Forelimb muscle (tissue), 1 donor: ENCODE results near the gene SHROOM3. TPM values are rescaled to one million over a fixed set of nuclear protein-coding genes. Genes with fewer than 3 reads are reported as not detected.
"Not testable (repeated sequence)": the region's sequence is repeated elsewhere in the genome, so short reads cannot be mapped to it uniquely, and the experiment has no call there.

Source experiments
- DNase-seq: peaks from one replicate; pipeline ENCODE4 v3.0.0-alpha.2; 2013; ENCODE audit warnings: low read depth
- polyA plus RNA-seq: library from polyadenylated mRNA; unstranded; fragments of 120-200 nt; gene quantifications from one replicate; pipeline ENCODE4 v1.2.1, GENCODE V29; 2013; ENCODE audit not compliant: insufficient read length

The SHROOM3 gene
- polyA plus RNA-seq, 1 donor: 19.0 TPM

DNA sequence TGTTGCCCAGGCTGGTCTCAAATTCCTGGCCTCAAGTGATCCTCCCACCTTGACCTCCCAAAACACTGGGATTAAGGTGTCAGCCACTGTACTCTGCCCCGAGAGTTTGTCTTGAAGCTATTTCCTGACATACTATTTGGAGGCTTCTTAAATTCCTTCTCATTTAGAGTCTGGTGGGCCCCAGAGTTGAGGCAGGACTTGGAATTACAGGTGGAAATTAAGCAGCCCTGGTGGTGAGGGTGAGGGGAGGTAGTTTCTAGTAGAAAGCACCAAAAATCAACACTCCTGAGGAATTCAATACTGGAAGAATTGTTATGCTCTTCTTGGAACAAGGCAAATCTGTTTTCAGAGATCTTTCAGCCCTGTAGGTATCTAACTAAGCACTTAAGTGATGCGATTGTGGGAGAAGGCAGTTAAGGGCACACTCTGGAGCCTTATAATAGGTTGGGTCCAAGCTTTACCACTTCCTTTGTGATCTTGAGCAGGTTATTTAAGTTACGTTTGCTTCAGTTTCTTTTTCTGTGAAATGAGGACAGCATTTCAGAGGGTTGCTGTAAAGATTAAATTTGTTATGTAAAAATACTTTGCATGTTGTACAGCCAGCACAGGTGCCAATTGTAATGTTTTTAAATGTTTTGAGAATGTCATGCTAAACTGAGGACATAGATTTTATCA is 262.2 kb downstream of the SHROOM3 start:
- DNase-seq: no peak

DNA sequence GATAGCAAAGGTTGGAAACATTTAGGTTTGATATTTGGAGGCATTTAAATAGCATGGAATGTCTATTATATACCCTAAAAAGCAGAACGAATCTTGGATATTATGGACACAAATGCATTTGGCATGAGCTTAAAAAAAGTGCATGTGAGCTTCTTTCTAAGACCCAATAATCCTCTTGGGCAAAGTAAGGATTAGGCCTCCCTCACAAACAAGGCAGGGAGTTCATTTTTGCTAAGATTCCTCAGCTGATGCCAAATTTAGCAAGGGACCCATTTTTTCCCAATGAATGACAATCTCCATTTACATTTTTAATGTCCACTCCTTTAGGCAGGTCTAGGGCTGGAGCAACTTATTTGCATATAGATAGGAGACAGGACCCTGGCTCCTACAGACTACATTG is 263.1 kb downstream of the SHROOM3 start:
- no peak for DNase-seq

DNA sequence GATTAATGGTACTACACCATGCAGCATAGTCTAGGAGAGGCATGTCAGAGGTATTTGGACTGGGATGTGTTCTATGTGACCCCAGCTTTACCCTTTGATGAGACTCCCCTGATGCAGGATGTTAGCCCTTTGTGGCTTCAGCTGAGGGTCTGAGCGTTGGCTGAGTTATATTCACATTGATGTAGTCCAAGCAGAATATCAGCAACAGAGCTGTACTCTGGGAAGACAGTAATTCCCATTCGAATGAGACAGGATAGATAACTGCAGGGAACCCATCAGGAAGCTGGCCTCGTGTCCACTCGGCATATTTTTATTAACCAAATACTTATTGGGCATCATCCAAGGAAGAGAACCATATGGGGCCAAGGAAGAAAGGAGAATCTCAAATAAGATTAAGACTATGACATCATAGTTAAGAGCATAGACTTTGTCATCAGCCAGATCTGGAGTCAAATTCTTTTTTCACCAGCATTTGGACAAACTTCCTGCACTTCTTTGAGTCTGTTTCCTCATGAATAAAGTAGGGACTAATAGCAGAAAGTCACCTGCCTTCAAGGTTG is 264.8 kb downstream of the SHROOM3 start:
- no peak for DNase-seq

DNA sequence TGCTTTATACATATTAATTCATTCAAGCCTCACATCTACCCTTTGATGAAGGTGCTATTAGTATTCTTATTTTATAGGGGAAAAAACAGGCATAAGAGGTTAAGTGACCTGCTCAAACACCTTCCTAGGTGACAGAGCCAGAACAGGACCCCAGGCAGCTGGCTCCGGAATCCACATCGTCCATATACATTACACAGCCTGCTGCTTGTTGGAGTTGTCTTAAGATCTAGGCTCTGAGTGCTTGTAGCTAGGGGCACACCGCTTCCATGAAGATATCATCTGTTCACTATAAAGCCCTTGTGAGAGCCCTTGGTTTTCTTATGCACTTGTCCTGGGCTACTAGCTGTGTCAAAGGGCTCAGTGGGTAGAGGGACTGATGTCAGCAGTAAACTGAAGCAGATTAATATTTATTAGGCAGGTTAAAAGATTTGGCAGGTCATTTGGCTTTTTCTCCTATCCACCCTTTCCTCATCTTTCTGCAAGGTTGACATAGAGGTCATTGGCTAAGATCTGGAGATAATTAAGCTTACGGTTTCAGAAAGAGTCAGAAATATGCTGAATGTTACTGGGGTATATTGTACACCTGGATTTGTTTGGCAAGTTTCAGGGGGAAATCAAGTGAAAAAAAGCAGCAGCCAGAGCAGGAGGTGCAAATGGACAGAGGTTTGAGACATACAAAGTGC is 267.6 kb downstream of the SHROOM3 start:
- DNase-seq: no peak

DNA sequence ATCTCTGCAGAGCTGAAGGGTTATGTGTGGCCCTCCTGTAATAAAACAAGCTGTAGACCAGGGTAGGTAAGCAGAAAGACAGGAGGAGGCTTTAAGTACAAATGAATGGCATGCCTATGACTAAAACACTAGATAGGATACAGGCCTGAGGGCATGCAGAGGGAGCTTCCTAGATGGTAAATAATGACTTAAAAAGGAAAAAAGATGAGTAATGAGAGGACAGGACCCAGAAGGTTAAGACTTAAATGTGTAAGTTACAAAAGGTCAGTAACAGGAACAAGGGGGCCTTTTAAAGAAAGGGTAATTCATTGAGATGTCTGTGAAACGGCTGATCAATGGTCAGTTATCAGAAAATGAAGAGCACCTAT is 268.1 kb downstream of the SHROOM3 start:
- no peak for DNase-seq

DNA sequence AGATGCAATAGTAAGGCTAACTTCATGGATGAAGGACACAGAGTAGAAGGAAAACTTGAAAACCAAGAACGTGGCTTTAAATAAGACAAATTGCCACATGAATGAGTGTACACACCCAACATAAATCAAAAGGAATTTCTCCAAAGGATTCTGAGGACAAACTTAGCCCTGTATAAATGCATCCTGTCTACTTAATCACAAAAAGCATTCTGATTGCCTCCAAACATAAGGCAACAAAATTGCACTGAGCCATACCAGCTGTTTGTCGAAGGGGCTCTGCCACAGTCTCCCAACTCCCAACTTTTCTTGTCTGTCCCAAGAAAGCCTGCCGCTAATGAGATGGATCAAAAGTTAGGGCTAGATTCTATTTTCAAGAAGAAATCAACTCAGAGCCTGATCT is 268.6 kb downstream of the SHROOM3 start:
- no peak for DNase-seq

DNA sequence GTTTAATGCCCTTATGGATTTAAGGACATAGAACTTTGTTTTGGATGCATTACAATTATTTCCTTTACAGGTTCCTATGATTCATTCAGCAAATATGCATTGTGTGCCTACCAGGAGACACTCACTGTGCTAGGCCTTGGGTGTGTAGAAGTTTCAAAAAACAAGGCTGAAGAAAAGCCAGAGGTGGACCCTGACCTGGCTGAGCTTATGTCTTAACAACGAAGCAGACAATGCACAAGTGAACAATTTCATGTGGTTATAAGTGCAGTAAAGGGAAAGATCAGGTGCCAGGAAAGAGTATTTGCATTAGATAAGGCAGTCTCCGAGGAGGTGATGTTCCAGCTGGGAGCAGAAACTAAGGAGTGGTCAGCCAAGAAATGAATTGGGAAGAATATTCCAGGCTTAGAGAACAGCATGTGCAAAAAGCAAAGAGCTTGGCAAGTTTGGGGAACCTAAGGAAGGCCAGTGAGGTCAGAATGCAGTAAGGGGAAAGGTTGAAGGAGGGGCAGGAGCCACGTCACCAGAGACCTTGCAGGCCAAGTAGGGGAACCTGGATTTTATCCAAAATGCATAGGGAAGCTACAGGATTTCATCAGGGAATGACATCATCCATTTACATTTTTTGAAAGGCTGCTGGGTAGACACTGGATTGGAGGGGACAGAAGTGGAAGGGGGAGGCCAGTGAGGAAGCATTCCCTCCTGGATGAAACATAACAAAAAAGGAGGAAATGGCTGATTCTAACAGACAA is 269.3 kb downstream of the SHROOM3 start:
- DNase-seq: no peak

DNA sequence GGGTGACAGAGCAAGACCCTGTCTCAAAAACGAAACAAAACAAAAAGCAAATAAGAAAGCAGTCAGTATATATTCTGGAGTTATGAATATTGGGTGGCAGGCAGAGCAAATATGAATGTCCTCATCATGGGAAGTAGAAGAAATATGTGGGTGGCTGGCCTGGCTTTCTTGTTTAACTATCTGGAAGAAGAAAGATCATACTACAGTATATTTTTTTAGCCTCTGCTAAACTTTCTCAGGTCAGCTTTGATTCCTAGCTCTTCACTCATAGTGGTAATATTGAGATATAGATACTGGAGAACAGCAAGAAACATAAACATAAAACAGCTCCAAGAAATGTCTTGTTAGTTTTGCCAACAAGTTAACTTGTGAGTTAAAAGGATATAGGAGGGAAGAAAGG is 270.4 kb downstream of the SHROOM3 start:
- DNase-seq: no peak

DNA sequence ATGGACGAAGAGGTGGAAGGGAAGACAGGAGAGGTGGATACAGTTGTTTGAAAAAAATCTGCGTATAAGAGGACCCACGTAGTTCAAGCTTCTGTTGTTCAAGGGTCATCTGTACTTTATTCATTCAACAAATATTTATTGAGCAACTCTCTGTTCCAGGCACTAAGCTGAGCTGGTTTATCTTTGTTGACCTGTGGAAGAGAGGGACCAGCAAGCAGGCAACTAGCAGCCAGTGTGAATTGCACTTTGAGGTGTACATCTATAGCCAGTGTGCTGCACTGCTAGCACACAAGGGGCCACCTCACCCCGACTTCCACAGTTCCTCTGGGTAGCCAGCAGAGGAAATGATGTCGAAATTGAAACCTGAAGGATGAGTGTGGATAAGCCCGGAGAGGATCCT is 271.6 kb downstream of the SHROOM3 start:
- DNase-seq: no peak

DNA sequence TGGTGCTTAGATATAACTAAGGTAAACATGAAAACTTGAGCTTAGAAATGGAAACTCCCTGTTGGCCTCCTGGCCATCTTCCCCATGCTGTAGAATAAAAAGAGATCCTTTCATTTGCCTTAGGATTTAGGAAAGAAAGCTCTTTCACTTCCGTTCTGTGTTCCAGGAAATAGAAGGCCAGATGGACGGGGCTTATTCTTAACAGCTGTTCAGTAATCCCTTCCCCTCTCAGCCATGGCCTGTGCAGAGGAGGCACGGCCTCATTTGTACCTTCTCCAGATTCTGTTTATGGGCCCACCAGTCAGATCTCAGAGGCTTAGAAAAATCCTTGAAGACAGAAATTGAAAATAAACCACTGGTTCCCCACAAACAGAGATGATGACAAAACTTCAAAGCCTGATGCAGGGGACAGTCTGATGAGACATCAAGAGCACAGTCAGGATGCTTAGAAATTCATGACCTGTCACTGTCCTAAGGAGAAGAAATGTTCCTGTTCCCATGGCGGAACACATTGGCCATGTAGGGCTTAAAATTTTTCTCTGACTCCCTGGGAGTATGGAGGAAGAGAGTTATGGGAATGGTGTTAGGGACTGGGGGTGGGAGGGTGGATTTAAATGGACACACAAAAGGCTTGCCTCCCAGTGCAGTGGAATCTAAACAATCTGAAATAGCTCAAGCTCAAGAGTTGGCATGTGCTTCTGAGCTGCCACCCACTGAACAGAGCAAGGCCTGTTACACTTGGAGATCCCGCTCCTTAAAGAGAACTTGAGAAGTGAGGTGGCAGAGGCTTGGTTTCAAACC is 274.1 kb downstream of the SHROOM3 start:
- no peak for DNase-seq

DNA sequence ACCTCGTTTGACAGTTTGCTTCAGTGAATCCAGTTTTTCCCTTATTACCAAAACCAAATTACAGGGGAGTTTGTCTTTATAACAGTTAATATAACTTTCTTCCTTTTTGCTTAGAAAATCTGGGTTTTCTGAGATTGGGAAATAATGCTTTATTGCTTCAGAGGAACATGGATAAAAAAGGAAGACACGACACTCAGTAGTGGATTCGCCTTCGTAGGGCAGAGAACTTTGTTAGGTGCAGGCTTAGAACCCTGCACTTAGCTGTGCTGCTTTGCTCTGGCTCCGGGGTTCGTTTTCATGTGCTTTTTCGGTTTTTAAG is 274.7 kb downstream of the SHROOM3 start:
- DNase-seq: no peak

DNA sequence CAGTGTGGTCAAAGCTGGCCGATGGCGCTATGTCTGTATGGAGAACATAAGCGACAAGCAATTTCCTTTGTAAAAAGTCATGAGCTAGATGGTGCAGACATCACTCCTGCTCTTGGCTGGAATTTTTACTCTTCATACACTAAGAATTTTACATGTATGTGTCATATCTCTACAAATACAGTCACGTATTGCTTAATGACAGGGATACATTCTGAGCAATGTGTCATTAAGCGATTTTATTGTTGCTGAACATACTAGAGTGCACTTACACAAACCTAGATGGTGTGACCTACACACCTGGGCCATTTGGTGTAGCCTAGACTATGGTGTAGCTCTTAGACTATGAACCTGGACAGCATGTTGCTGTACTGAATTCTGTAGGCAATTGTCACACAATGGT is 277.5 kb downstream of the SHROOM3 start:
- DNase-seq: no peak

DNA sequence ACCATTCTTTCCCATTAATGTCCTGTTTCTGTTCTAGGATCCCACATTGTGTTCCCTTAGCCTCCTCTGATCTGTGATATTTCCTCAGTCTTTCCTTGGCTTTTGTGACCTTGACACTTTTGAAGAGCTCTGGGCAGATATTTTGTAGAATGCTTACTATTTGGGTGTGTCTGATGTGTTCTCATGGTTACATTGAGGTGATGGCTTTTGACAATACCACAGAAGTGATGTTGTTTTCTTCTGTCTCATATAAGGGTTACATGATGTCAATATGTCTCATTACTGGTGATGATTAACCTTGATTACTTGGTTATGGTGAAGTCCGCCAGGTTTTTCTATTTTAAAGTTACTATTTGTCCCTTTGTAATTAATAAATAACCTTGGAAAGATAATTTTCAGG is 279.2 kb downstream of the SHROOM3 start:
- no peak for DNase-seq

DNA sequence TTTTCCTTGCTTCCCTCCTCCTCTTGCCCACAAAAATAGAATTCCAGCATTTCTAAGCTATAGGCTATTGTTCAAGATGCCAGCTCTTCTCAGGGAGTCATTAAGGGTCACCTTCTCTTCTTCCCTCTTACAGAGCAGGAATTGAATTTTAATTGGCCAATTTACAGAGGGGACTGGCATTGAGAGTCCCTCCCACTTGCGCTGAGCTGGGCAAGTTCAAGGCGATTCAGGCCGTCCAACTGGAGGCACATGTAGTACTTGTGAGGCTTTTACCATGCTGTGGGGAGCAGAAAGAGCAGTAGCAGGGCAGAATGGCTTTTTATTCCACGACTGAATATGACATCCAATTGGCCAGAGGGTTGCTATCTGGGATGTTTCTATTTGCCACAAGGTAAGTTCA is 281.0 kb downstream of the SHROOM3 start:
- DNase-seq: no peak

DNA sequence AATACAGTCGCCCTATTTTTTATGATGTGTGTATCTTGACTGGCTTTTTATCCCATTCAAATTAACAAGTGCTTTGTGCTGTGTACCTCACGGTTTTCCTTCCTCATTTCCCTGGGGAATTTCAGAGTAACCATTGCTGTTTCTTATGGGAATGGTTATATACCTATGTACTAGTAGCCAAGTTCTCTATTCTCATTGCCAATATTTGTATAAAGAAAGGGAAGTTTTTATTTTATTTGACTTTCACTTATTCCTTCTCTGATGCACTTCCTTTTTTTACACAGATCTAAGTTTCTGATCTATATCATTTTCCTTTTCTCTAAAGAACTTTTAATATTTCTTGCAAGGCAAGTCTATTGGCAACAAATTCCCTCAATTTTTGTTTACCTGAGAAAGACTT is 281.6 kb downstream of the SHROOM3 start:
- DNase-seq: no peak

DNA sequence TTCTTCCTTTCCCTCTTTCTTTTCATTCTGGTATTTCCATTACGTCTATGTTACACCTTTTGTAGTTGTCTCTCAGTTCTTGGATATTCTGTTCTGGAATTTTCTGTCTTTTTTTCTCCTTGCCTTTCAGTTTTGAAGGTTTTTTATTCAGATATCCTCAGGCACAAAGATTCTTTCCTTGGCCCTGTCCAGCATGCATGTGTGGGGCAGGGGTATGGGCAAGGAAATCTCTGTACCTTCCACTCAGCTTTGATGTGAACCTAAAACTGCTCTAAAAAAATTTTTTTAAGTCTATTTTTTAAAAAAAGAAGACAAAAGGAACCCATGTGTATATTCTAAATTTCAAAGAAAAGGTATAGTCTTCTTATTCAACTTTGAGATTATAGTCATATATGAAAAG is 282.4 kb downstream of the SHROOM3 start:
- no peak for DNase-seq

DNA sequence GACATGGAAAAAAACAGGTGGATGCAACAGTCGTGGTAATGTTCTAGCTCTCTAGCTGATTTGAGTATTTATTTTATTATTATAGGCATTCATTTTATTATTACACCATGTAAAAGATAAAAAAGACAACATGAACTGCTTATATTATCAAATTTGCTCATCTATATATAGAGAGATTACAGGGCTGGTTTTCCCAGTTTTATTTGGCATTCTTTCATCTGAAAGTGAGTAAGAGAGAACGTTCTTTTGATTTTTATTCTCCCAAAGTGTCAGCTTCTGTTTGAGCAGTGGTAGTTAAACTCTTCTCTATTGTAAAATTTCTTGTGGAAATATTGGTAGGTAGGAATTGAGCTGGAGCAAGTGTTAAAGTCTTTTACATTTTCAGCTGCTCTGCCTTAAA is 283.0 kb downstream of the SHROOM3 start:
- no peak for DNase-seq

DNA sequence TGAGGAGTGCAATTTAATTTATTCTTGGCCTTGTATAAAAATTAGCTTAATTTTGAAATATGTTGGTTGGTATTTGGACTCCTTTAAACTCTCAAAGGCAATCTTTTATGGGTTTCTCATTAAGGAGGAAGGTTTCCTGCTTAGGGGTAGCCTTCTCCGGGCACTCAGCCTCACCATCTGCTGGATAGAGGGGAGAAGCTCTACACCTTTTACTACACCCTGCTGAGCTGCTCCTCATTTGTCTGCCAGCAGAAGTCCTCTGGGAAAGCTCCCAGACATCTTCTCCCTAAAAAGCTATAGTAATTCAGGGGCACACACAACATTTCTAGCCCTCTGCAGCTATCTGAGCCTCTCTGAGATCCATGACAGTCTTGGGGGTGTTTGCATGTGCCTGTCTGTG is 283.8 kb downstream of the SHROOM3 start:
- DNase-seq: no peak

DNA sequence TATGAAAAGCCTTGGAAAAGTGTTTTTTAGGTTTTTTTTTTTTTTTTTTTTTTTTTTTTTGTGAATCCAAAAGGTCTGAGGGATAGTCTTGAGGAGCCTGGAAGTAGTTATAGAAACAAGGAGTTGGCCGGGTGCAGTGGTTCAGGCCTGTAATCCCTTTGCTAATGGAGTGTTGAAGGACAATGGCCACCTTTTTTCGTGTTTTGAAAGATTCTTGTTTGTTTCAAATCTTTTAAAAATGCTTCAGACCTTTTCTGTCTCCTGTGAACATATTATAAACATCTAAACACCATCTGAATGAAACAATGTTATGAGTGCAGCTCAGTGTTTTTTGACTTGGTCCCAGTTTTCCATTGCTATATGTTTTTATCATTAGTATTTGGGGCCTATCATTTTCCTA is 285.1 kb downstream of the SHROOM3 start:
- DNase-seq: no peak

DNA sequence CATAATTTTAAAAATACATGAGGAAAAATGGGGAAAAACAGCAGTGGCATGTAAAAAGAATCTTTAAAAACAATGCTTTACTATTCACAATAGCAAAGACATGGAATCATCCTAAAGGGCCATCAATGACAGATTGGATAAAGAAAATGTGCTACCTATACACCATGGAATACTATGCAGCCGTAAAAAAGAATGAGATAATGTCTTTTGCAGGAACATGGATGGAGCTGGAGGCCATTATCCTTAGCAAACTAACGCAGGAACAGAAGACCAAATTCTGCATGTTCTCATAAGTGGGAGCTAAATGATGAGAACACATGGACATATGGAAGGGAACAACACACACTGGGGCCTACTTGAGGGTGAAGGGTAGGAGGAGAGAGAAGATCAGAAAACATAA is 287.1 kb downstream of the SHROOM3 start:
- not testable (repeated sequence) for DNase-seq

DNA sequence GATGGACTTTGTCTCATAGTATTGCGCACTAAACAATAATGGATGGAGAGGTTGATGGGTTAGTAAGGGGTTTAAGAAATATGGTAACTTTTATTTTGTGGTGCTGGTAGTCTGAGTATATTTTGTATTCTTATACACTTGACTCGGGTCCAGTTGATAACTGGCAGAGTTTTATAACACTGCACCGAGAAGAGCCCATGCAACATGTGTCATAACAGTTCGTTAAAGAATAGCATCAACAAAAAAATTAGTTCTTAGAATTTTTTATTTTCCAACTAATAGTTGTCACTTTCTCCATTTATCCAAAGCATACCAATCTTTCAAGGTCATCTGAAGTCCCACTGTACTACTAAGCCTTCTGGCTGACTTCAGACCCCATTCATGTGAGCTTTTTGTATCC is 287.8 kb downstream of the SHROOM3 start:
- no peak for DNase-seq

DNA sequence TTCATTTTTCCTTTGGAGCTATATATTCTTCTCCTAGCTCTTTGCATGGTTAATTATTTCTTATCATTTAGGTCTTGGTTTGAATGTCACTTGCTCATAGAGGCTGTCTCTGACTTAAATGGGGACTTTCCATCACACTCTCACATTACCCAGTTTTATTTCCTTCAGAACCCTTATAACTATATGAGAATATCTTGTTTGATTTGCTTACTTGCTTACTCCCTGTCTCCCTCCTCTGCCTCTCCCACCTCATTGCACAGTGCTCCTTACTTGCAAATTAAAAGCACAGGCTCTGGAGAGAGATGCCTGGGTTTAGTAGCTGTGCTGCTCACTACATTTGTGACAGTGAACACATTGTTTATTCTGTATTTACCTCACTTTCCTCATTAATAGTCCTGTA is 288.3 kb downstream of the SHROOM3 start:
- no peak for DNase-seq
